Measurements from ENCODE around the gene FERD3L. TPM values are rescaled to one million over a fixed set of nuclear protein-coding genes. Genes with fewer than 3 reads are reported as not detected.

FERD3L gene
- total RNA-seq, 2 experiments from 2014 or later, result not detected

DNA sequence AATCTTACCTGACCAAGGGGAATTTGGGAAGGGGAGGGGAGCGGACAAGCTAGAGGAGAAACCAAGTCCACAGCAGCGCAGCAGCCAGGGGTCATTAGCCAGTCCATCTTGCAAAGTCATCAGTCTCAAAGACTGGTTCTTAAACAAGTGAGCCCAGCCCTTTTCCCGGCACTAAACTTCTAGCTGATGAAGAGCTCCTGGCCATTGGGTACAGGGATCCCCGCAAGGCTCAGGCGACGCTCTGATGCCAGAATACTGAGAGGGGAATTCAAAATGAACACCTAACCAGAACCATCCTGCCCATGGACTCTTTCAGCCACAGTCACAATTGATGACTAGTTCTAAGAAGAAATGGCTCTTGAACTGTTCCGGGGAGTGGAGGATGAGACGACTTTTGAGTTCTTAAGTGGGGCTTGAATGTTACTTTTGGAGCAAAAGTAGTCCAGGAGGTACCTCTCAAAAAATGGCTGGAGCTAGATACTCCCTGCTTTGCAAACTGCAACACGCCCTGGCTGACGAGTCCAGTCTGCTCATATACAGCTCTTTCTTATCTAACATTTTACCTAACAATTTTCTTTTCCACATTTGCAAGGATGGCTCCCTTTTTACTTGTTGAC lies 25.2 kb downstream of the FERD3L start:
- Histone ChIP-seq H4K20me1 (ENCODE audit: insufficient read depth, low read length) (no peaks in the 10 kb centered on the region; the same call in 1 of the 2 replicates), H3K4me3 (ENCODE audit: low read depth, low read length, poor library complexity, severe bottlenecking) (no peak overlapping the region), H3K4me1 (ENCODE audit: insufficient read depth, low read length, poor library complexity, severe bottlenecking) (no peaks in the 10 kb centered on the region), H3K4me2 (ENCODE audit: low read length) (no peak overlapping the region), H3K9me3 (ENCODE audit: low read length) (no peaks in the 10 kb centered on the region), H2AFZ (ENCODE audit: low read length) (no peak overlapping the region), H3K9me2 (ENCODE audit: insufficient read depth, low read length) (no peaks in the 10 kb centered on the region), H3K36me3 (ENCODE audit: insufficient read depth, low read length) (no peaks in the 10 kb centered on the region), H3K27ac (ENCODE audit: low read depth, low read length, poor library complexity, severe bottlenecking) (no peak overlapping the region), H3K79me2 (ENCODE audit: insufficient read depth, low read depth, low read length) (no peaks in the 10 kb centered on the region)
- intact Hi-C loops (cut with micrococcal nuclease; ENCODE audit: unreplicated experiment), result no loop called here
- ChIA-PET CTCF (ENCODE audit: unreplicated experiment) (no interaction called here), POLR2A (no interaction called here)
- no peak for DNase-seq (ENCODE audit: low spot score)
- TF ChIP-seq CTCF (conservative IDR thresholded peaks at IDR 0.05; ENCODE audit: low read length) (no peak), EZH2phosphoT487 (IDR thresholded peaks at IDR 0.05; ENCODE audit: borderline replicate concordance, low read depth, low read length) (no peak)
- no TSS peak for BruUV-seq (replicated peaks)

- ChIA-PET CTCF (ENCODE audit: unreplicated experiment) (no interaction called here), POLR2A (no interaction called here)
- TF ChIP-seq CTCF (conservative IDR thresholded peaks at IDR 0.05; ENCODE audit: low read length) (no peak), EZH2phosphoT487 (IDR thresholded peaks at IDR 0.05; ENCODE audit: borderline replicate concordance, low read depth, low read length) (no peak)
- no peaks in the 10 kb centered on the region for H3K4me1 ChIP-seq (ENCODE audit: insufficient read depth, low read length, poor library complexity, severe bottlenecking)
- no peak for DNase-seq (ENCODE audit: low spot score)
- no peaks in the 10 kb centered on the region; the same call in 1 of the 2 replicates for H4K20me1 ChIP-seq (ENCODE audit: insufficient read depth, low read length)
- no peaks in the 10 kb centered on the region for H3K79me2 ChIP-seq (ENCODE audit: insufficient read depth, low read depth, low read length)
- no peak overlapping the region for H2AFZ ChIP-seq (ENCODE audit: low read length)
- H3K4me3 ChIP-seq (ENCODE audit: low read depth, low read length, poor library complexity, severe bottlenecking), result no peak overlapping the region
- no peaks in the 10 kb centered on the region for H3K36me3 ChIP-seq (ENCODE audit: insufficient read depth, low read length)
- H3K27ac ChIP-seq (ENCODE audit: low read depth, low read length, poor library complexity, severe bottlenecking), result no peak overlapping the region
- no peaks in the 10 kb centered on the region for H3K9me3 ChIP-seq (ENCODE audit: low read length)
- no peaks in the 10 kb centered on the region for H3K9me2 ChIP-seq (ENCODE audit: insufficient read depth, low read length)
- intact Hi-C loops (cut with micrococcal nuclease; ENCODE audit: unreplicated experiment), result no loop called here
- no peak overlapping the region for H3K4me2 ChIP-seq (ENCODE audit: low read length)
- no TSS peak for BruUV-seq (replicated peaks)
Measured at GRCh38 chr7:19119372-19119771, 25.8 kb downstream of the FERD3L start.

DNA sequence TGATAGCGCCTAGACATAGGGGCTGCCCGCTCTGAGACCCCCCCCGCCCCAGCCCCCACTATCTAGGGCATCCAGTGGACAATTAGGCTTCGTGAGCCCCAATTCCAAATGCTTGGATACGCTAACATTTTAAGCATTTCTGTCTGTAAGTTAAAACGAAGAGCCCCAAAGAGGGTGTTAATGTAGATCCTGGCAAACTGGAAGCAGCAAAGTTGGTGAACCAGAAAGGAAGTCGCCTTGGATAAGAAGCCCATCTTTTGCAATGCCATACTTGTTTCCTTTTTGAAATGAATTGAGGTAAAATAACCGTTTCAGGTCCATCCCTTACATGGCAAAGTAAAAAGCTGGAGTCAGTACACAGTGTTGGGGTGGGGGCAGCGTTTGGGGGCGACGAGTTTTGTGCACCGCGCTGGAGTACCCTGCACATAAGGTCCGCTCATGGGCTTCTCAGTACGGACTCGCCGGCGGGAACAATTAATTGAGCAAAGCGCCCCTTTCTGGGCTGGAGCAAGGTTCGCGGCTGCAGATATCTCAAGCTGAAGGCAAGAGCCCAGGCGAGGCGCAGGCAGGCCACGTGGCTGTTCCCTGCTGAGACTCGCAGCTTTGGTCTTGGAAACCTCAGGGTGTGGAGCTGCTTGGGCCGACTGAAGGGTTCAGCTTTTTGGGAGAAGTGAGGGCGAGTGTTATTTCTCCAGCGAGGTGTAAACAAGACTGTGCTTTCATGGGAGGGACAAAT lies 26.4 kb downstream of the FERD3L start:
- BruUV-seq (replicated peaks), result no TSS peak
- H3K4me1 ChIP-seq (ENCODE audit: insufficient read depth, low read length, poor library complexity, severe bottlenecking), result no peaks in the 10 kb centered on the region
- no peaks in the 10 kb centered on the region; the same call in 1 of the 2 replicates for H4K20me1 ChIP-seq (ENCODE audit: insufficient read depth, low read length)
- no peak for DNase-seq (ENCODE audit: low spot score)
- intact Hi-C loops (cut with micrococcal nuclease; ENCODE audit: unreplicated experiment), result no loop called here
- ChIA-PET CTCF (ENCODE audit: unreplicated experiment) (no interaction called here), POLR2A (no interaction called here)
- no peak overlapping the region for H3K27ac ChIP-seq (ENCODE audit: low read depth, low read length, poor library complexity, severe bottlenecking)
- H3K36me3 ChIP-seq (ENCODE audit: insufficient read depth, low read length), result no peaks in the 10 kb centered on the region
- no peak overlapping the region for H2AFZ ChIP-seq (ENCODE audit: low read length)
- TF ChIP-seq EZH2phosphoT487 (IDR thresholded peaks at IDR 0.05; ENCODE audit: borderline replicate concordance, low read depth, low read length) (no peak), CTCF (conservative IDR thresholded peaks at IDR 0.05; ENCODE audit: low read length) (no peak)
- no peaks in the 10 kb centered on the region for H3K79me2 ChIP-seq (ENCODE audit: insufficient read depth, low read depth, low read length)
- no peaks in the 10 kb centered on the region for H3K9me2 ChIP-seq (ENCODE audit: insufficient read depth, low read length)
- no peak overlapping the region for H3K4me3 ChIP-seq (ENCODE audit: low read depth, low read length, poor library complexity, severe bottlenecking)
- no peaks in the 10 kb centered on the region for H3K9me3 ChIP-seq (ENCODE audit: low read length)
- H3K4me2 ChIP-seq (ENCODE audit: low read length), result no peak overlapping the region
